K562 (cell line): Measurements from ENCODE around the gene TREH. TPM values are rescaled to one million over a fixed set of nuclear protein-coding genes. Genes with fewer than 3 reads are reported as not detected.

Source experiments
- ARID1B ChIP-seq: fragments of 450-650 bp; IDR thresholded peaks from 2 replicates; pipeline ENCODE4 v1.6.1; 2016; ENCODE audit warnings: antibody characterized with exemption, mild to moderate bottlenecking, inconsistent platforms
- EP300 ChIP-seq: IDR thresholded peaks from 2 replicates; pipeline ENCODE4 v1.6.1; 2012; ENCODE audit warnings: low read length, improper control_type of control experiment
- KDM4B ChIP-seq, 2 experiments: fragments of 450-650 bp in 1 of 2; sonication (generic) in 1 of 2; IDR thresholded peaks; 2 replicates each; pipeline ENCODE4 v1.6.1; 2016 to 2017; ENCODE audit warnings: borderline replicate concordance in 2 of 2, antibody characterized with exemption in 1 of 2, low read depth in 1 of 2, mild to moderate bottlenecking in 1 of 2
- MAZ ChIP-seq, 2 experiments: fragments of 450-650 bp in 1 of 2; sonication (generic) in 1 of 2; formaldehyde crosslinking; IDR thresholded peaks in 1 of 2; conservative IDR thresholded peaks in 1 of 2; 2 replicates each; pipeline versions ENCODE4 v1.4.0 to v1.5.0; 2020; ENCODE audit warnings: mild to moderate bottlenecking in 1 of 2, missing genetic modification reagents in 1 of 2
- MEIS2 ChIP-seq: fragments of 450-650 bp; IDR thresholded peaks from 2 replicates; pipeline ENCODE4 v1.6.1; 2014; ENCODE audit warnings: mild to moderate bottlenecking; ENCODE audit not compliant: partially characterized antibody
- NEUROD1 ChIP-seq: fragments of 150-350 bp; IDR thresholded peaks from 2 replicates; pipeline ENCODE4 v1.6.1; 2014; ENCODE audit warnings: borderline replicate concordance, low read length, low read depth; ENCODE audit not compliant: partially characterized antibody
- NFE2 ChIP-seq: IDR thresholded peaks from 2 replicates; pipeline ENCODE4 v1.6.1; 2014; ENCODE audit warnings: antibody characterized with exemption, low read depth
- PHF21A ChIP-seq: fragments of 450-650 bp; IDR thresholded peaks from 2 replicates; pipeline ENCODE4 v1.6.1; 2017; ENCODE audit warnings: low read depth, borderline replicate concordance
- ZNF584 ChIP-seq: fragments of 200-800 bp; sonication (Bioruptor generic); IDR thresholded peaks from 2 replicates; pipeline ENCODE4 v1.6.1; 2016; ENCODE audit warnings: low read depth, mild to moderate bottlenecking, missing genetic modification characterization, missing compliant biosample characterization
- polyA plus RNA-seq, 8 experiments: library from polyadenylated mRNA; depleted of rRNA in 4 of 8; stranded (reverse) in 5 of 8; unstranded in 3 of 8; fragments of >200 nt; fragmentation: Nextera tagmentation in 2 of 8; fragmentation: Illumina TruSeq in 1 of 8; extraction: Ambion mirVana in 2 of 8; extraction: Trizol in 1 of 8; gene quantifications; 2 replicates each; pipeline versions ENCODE4 v1.2.1 to v1.2.3, GENCODE V29; 2011 to 2014; ENCODE audit warnings: inconsistent platforms in 1 of 8, missing spikeins in 1 of 8
- total RNA-seq, 7 experiments: library from RNA; depleted of rRNA in 6 of 7; stranded (reverse); fragments of >200 nt in 6 of 7; fragmentation: Illumina TruSeq in 2 of 7; extraction: Trizol in 2 of 7; gene quantifications; 2 replicates each; pipeline versions ENCODE4 v1.2.1 to v1.2.3, GENCODE V29; 2011 to 2021; ENCODE audit warnings: low replicate concordance in 1 of 7
- TF ChIP-seq, protein P1 (sequence below): fragments of 450-650 bp; IDR thresholded peaks from 2 replicates; pipeline ENCODE4 v1.6.1; 2017; ENCODE audit warnings: antibody characterized with exemption, mild to moderate bottlenecking
- TF ChIP-seq, protein P2 (sequence below): sonication (generic); formaldehyde crosslinking; IDR thresholded peaks from 2 replicates; pipeline ENCODE4 v1.9.0; 2022; ENCODE audit warnings: mild to moderate bottlenecking, missing genetic modification reagents
- TF ChIP-seq, protein P3 (sequence below), 2 experiments: fragments of 450-650 bp in 1 of 2; sonication (generic) in 1 of 2; formaldehyde crosslinking in 1 of 2; IDR thresholded peaks; 2 replicates each; pipeline versions ENCODE4 v1.7.1 to v1.9.0; 2016 to 2022; ENCODE audit warnings: inconsistent platforms in 1 of 2, mild to moderate bottlenecking in 1 of 2, missing genetic modification reagents in 1 of 2

Gene TREH
- total and polyA plus RNA-seq, 9 of the 15 experiments (the other 6 are each of a cell fraction or from before 2014, with no cell fraction given), result 0.09 to 0.20 (median 0.11) TPM; not detected in 6

DNA sequence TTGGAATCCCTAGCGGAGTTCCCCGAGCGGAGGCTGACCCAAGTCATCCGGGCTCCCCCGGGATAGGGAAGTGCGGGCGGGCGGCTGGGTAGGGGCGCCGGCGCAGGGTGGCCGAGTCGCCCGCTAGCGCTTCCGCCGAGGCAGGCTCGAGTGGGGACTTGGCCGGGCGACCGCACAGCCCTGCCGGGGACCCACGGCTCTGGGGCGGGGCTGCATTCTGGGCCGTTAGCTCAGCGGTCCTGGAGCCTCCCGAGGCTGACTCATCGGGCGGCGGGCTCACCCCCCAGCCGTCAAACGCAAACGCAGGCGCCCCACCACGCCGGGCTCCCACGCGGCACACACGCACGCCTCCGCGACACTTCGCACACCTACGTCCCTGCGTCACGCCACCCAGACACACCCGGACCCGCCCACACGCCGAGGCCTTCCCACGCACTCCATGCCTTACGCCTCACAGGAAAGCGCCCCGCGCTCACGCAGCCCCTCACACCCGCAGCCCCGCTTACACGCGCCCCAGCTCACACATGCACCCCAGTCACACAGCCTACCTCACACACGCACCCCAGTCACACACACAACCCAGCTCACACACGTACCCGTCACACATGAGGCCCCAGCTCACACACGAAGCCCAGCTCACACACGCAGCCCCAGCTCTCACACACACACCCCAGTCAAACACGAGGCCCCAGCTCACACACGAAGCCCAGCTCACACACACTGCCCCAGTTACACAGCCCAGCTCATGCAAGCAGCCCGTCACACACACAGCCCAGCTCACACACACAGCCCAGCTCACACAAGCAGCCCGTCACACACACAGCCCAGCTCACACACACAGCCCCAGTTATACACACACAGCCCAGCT, 70.9 kb downstream of the TREH start (continued):
- TF ChIP-seq, protein P1, sequence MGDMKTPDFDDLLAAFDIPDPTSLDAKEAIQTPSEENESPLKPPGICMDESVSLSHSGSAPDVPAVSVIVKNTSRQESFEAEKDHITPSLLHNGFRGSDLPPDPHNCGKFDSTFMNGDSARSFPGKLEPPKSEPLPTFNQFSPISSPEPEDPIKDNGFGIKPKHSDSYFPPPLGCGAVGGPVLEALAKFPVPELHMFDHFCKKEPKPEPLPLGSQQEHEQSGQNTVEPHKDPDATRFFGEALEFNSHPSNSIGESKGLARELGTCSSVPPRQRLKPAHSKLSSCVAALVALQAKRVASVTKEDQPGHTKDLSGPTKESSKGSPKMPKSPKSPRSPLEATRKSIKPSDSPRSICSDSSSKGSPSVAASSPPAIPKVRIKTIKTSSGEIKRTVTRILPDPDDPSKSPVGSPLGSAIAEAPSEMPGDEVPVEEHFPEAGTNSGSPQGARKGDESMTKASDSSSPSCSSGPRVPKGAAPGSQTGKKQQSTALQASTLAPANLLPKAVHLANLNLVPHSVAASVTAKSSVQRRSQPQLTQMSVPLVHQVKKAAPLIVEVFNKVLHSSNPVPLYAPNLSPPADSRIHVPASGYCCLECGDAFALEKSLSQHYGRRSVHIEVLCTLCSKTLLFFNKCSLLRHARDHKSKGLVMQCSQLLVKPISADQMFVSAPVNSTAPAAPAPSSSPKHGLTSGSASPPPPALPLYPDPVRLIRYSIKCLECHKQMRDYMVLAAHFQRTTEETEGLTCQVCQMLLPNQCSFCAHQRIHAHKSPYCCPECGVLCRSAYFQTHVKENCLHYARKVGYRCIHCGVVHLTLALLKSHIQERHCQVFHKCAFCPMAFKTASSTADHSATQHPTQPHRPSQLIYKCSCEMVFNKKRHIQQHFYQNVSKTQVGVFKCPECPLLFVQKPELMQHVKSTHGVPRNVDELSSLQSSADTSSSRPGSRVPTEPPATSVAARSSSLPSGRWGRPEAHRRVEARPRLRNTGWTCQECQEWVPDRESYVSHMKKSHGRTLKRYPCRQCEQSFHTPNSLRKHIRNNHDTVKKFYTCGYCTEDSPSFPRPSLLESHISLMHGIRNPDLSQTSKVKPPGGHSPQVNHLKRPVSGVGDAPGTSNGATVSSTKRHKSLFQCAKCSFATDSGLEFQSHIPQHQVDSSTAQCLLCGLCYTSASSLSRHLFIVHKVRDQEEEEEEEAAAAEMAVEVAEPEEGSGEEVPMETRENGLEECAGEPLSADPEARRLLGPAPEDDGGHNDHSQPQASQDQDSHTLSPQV, result peak; percentile 94
- TF ChIP-seq ARID1B (peak; percentile 72), MAZ (CRISPR knock-in tag; conservative IDR thresholded peaks at IDR 0.05 in 1 of 2, IDR thresholded peaks at IDR 0.05 in 1 of 2) (peak; percentile 30 to 77; a peak in 2 of 4 replicates), NFE2 (peak; percentile 60), KDM4B (IDR thresholded peaks at IDR 0.05; ENCODE audit: borderline replicate concordance in 2 of 2, low read depth in 1 of 2) (no peak), PHF21A (no peak), EP300 (0 out of 2 replicates have a peak, but pooled peaks have one; percentile 4), MEIS2 (peak; percentile 3), ZNF584 (CRISPR knock-in tag) (0 out of 2 replicates have a peak, but pooled peaks have one; percentile 29), NEUROD1 (peak; percentile 26)
- TF ChIP-seq, protein P2, sequence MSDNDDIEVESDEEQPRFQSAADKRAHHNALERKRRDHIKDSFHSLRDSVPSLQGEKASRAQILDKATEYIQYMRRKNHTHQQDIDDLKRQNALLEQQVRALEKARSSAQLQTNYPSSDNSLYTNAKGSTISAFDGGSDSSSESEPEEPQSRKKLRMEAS (CRISPR knock-in tag), result peak; percentile 93
- TF ChIP-seq, protein P3, sequence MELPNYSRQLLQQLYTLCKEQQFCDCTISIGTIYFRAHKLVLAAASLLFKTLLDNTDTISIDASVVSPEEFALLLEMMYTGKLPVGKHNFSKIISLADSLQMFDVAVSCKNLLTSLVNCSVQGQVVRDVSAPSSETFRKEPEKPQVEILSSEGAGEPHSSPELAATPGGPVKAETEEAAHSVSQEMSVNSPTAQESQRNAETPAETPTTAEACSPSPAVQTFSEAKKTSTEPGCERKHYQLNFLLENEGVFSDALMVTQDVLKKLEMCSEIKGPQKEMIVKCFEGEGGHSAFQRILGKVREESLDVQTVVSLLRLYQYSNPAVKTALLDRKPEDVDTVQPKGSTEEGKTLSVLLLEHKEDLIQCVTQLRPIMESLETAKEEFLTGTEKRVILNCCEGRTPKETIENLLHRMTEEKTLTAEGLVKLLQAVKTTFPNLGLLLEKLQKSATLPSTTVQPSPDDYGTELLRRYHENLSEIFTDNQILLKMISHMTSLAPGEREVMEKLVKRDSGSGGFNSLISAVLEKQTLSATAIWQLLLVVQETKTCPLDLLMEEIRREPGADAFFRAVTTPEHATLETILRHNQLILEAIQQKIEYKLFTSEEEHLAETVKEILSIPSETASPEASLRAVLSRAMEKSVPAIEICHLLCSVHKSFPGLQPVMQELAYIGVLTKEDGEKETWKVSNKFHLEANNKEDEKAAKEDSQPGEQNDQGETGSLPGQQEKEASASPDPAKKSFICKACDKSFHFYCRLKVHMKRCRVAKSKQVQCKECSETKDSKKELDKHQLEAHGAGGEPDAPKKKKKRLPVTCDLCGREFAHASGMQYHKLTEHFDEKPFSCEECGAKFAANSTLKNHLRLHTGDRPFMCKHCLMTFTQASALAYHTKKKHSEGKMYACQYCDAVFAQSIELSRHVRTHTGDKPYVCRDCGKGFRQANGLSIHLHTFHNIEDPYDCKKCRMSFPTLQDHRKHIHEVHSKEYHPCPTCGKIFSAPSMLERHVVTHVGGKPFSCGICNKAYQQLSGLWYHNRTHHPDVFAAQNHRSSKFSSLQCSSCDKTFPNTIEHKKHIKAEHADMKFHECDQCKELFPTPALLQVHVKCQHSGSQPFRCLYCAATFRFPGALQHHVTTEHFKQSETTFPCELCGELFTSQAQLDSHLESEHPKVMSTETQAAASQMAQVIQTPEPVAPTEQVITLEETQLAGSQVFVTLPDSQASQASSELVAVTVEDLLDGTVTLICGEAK (IDR thresholded peaks at IDR 0.05), result peak; percentile 69
- TF ChIP-seq, protein P3 (CRISPR knock-in tag; IDR thresholded peaks at IDR 0.05), result no peak
